BLaER1 treated with 17β-estradiol and CSF1 and Interleukin-3, amounts not matched to agents 10 nM and 100 nM (cell line): ENCODE results near the gene KLLN.
"Not testable (repeated sequence)": the region's sequence is repeated elsewhere in the genome, so short reads cannot be mapped to it uniquely, and the experiment has no call there.

ENCODE experiments used
- H3K27ac ChIP-seq, 11 experiments: shearing (Covaris generic); formaldehyde crosslinking; 2 replicates each; pipeline ENCODE4 v1.8.1; 2022
- H3K27me3 ChIP-seq, 11 experiments: shearing (Covaris generic); formaldehyde crosslinking; 2 replicates each; pipeline ENCODE4 v1.8.1; 2022
- H3K36me3 ChIP-seq, 11 experiments: shearing (Covaris generic); formaldehyde crosslinking; 2 replicates each; pipeline ENCODE4 v1.8.1; 2022
- H3K4me1 ChIP-seq, 10 experiments: shearing (Covaris generic); formaldehyde crosslinking; 2 replicates each; pipeline ENCODE4 v1.8.1; 2022
- H3K4me2 ChIP-seq, 11 experiments: shearing (Covaris generic); formaldehyde crosslinking; 2 replicates each; pipeline ENCODE4 v1.8.1; 2022
- H3K4me3 ChIP-seq, 10 experiments: shearing (Covaris generic); formaldehyde crosslinking; 2 replicates each; pipeline ENCODE4 v1.8.1; 2022
- H3K9ac ChIP-seq, 11 experiments: shearing (Covaris generic); formaldehyde crosslinking; 2 replicates each; pipeline ENCODE4 v1.8.1; 2022
- H3K9me3 ChIP-seq, 11 experiments: shearing (Covaris generic); formaldehyde crosslinking; replicated peaks in 1 of 11; 2 replicates each; pipeline ENCODE4 v1.8.1; 2022
- H4K20me1 ChIP-seq, 11 experiments: shearing (Covaris generic); formaldehyde crosslinking; 2 replicates each; pipeline ENCODE4 v1.8.1; 2022
- Cebpa-rat ChIP-seq, 11 experiments: shearing (Covaris generic); IDR thresholded peaks; 2 replicates each; pipeline ENCODE4 v1.8.1; 2022

Gene KLLN

GRCh38 chr10:87882555-87883294 lies 19.4 kb upstream of the KLLN start:
- Histone ChIP-seq H3K9ac (no peak overlapping the region), H3K36me3 (peaks cover 62 to 92% (median 84%) of the 10 kb centered on the region in 11 experiments), H3K4me1 (no peaks in the 10 kb centered on the region), H3K9me3 (peaks cover 24 to 67% (median 49%) of the 10 kb centered on the region in 11 experiments), H3K27ac (no peak overlapping the region), H3K27me3 (no peaks in the 10 kb centered on the region), H4K20me1 (peaks cover 3 to 70% (median 6%) of the 10 kb centered on the region in 11 experiments; a peak in 10 of 22 replicates), H3K4me2 (no peak overlapping the region), H3K4me3 (no peak overlapping the region)
- no peak for TF ChIP-seq Cebpa-rat (IDR thresholded peaks at IDR 0.05)

- not testable (repeated sequence) for H3K9ac ChIP-seq, H3K27me3 ChIP-seq, H3K27ac ChIP-seq, H3K4me1 ChIP-seq, H3K4me3 ChIP-seq, H3K4me2 ChIP-seq
- Histone ChIP-seq H4K20me1 (peaks cover 0 to 61% (median 0%) of the 10 kb centered on the region in 11 experiments; a peak in 7 of 22 replicates), H3K9me3 (peaks cover 20 to 54% (median 36%) of the 10 kb centered on the region in 11 experiments), H3K36me3 (peaks cover 50 to 90% (median 76%) of the 10 kb centered on the region in 11 experiments)
Observed at GRCh38 chr10:87881373-87882059, 18.2 kb upstream of the KLLN start.

GRCh38 chr10:87880336-87880735 lies 17.0 kb upstream of the KLLN start:
- peaks cover 9 to 43% (median 25%) of the 10 kb centered on the region in 11 experiments; a peak in 20 of 22 replicates for H3K9me3 ChIP-seq
- H3K27me3 ChIP-seq = no peaks in the 10 kb centered on the region
- H3K9ac ChIP-seq = no peak overlapping the region
- H3K36me3 ChIP-seq = peaks cover 39 to 88% (median 65%) of the 10 kb centered on the region in 11 experiments
- no peak overlapping the region for H3K4me3 ChIP-seq
- peaks cover 0 to 58% (median 8%) of the 10 kb centered on the region in 11 experiments; a peak in 11 of 22 replicates for H4K20me1 ChIP-seq
- no peak for TF ChIP-seq Cebpa-rat (IDR thresholded peaks at IDR 0.05)
- no peak overlapping the region for H3K27ac ChIP-seq
- H3K4me2 ChIP-seq = no peak overlapping the region
- H3K4me1 ChIP-seq = peaks cover 0 to 11% (median 0%) of the 10 kb centered on the region in 10 experiments; a peak in 3 of 20 replicates

- H3K36me3 ChIP-seq = peaks cover 34 to 82% (median 55%) of the 10 kb centered on the region in 11 experiments
- no peak overlapping the region for H3K27ac ChIP-seq
- no peak overlapping the region for H3K9ac ChIP-seq
- H3K9me3 ChIP-seq = peaks cover 9 to 41% (median 20%) of the 10 kb centered on the region in 11 experiments; a peak in 19 of 22 replicates
- peaks cover 0 to 66% (median 16%) of the 10 kb centered on the region in 11 experiments; a peak in 14 of 22 replicates for H4K20me1 ChIP-seq
- H3K4me3 ChIP-seq = no peak overlapping the region
- no peaks in the 10 kb centered on the region for H3K27me3 ChIP-seq
- H3K4me2 ChIP-seq = no peak overlapping the region
- H3K4me1 ChIP-seq = peaks cover 0 to 25% (median 2%) of the 10 kb centered on the region in 10 experiments; a peak in 6 of 20 replicates
- TF ChIP-seq Cebpa-rat (IDR thresholded peaks at IDR 0.05) = no peak
Observed at GRCh38 chr10:87878664-87879459, 15.5 kb upstream of the KLLN start.

GRCh38 chr10:87875929-87876571 lies 12.7 kb upstream of the KLLN start:
- no peak for TF ChIP-seq Cebpa-rat (IDR thresholded peaks at IDR 0.05)
- Histone ChIP-seq H3K27ac (no peak overlapping the region), H4K20me1 (peaks cover 19 to 72% (median 41%) of the 10 kb centered on the region in 11 experiments; a peak in 21 of 22 replicates), H3K4me3 (no peak overlapping the region), H3K9ac (no peak overlapping the region), H3K4me1 (peaks cover 6 to 43% (median 20%) of the 10 kb centered on the region in 10 experiments; a peak in 17 of 20 replicates), H3K27me3 (no peaks in the 10 kb centered on the region), H3K4me2 (no peak overlapping the region), H3K36me3 (peaks cover 45 to 87% (median 57%) of the 10 kb centered on the region in 11 experiments), H3K9me3 (peaks cover 6 to 29% (median 15%) of the 10 kb centered on the region in 11 experiments; a peak in 19 of 22 replicates)

GRCh38 chr10:87873656-87874055 lies 10.3 kb upstream of the KLLN start:
- peak overlapping the region in 9 of 11 experiments; percentile 6 to 49 (median 17); a peak in 7 of 22 replicates for H3K4me2 ChIP-seq
- no peak overlapping the region for H3K27ac ChIP-seq
- H3K4me3 ChIP-seq = no peak overlapping the region
- no peak overlapping the region for H3K9ac ChIP-seq
- TF ChIP-seq Cebpa-rat (IDR thresholded peaks at IDR 0.05) = no peak
- H3K27me3 ChIP-seq = no peaks in the 10 kb centered on the region
- peaks cover 24 to 81% (median 38%) of the 10 kb centered on the region in 11 experiments for H3K36me3 ChIP-seq
- H3K9me3 ChIP-seq = peaks cover 0 to 6% (median under 1%) of the 10 kb centered on the region in 11 experiments; a peak in 4 of 22 replicates
- peaks cover 27 to 93% (median 63%) of the 10 kb centered on the region in 11 experiments; a peak in 21 of 22 replicates for H4K20me1 ChIP-seq
- peaks cover 17 to 67% (median 42%) of the 10 kb centered on the region in 10 experiments for H3K4me1 ChIP-seq

- Histone ChIP-seq H3K27ac (no peak overlapping the region), H3K4me3 (no peak overlapping the region), H3K36me3 (peaks cover 16 to 73% (median 30%) of the 10 kb centered on the region in 11 experiments), H3K4me1 (peaks cover 17 to 74% (median 43%) of the 10 kb centered on the region in 10 experiments), H3K9ac (no peak overlapping the region), H3K4me2 (peak overlapping the region in 9 of 11 experiments; percentile 4 to 43 (median 17); a peak in 10 of 22 replicates), H3K9me3 (0 out of 22 replicates have a peak, but pooled peaks cover 0 to 2% (median 0%) of the 10 kb centered on the region in 11 experiments), H3K27me3 (no peaks in the 10 kb centered on the region), H4K20me1 (peaks cover 35 to 95% (median 72%) of the 10 kb centered on the region in 11 experiments; a peak in 21 of 22 replicates)
- TF ChIP-seq Cebpa-rat (IDR thresholded peaks at IDR 0.05) = no peak
Observed at GRCh38 chr10:87872828-87873227, 9.5 kb upstream of the KLLN start.
